ENCODE results near the gene GMDS. TPM values are rescaled to one million over a fixed set of nuclear protein-coding genes. Genes with fewer than 3 reads are reported as not detected.

GMDS gene
- total RNA-seq, 1 experiment from 2014 or later = 31.1 TPM

DNA sequence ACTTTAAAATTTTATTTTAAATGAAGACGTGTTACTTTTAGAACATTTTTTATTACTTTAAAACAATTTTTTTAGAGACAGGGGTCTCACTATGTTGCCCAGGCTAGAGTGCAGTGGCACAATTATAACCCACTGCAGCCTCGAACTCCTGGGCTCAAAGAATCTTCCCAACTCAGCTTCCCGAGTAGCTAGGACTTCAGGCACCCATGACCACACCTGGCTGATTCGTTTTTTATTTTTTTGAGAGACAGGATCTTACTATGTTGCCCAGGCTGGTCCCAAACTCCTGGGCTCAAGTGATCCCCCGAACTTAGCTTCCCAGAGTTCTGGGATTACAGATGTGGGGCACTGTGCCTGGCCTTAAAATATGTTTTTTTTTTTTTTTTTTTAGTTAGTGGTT lies 287.7 kb downstream of the GMDS start:
- H3K27me3 Mint-ChIP-seq (ENCODE audit: insufficient read depth, unreplicated experiment) = no peaks in the 10 kb centered on the region
- no TSS peak for BruUV-seq (replicated peaks)
- TF ChIP-seq, protein P1, sequence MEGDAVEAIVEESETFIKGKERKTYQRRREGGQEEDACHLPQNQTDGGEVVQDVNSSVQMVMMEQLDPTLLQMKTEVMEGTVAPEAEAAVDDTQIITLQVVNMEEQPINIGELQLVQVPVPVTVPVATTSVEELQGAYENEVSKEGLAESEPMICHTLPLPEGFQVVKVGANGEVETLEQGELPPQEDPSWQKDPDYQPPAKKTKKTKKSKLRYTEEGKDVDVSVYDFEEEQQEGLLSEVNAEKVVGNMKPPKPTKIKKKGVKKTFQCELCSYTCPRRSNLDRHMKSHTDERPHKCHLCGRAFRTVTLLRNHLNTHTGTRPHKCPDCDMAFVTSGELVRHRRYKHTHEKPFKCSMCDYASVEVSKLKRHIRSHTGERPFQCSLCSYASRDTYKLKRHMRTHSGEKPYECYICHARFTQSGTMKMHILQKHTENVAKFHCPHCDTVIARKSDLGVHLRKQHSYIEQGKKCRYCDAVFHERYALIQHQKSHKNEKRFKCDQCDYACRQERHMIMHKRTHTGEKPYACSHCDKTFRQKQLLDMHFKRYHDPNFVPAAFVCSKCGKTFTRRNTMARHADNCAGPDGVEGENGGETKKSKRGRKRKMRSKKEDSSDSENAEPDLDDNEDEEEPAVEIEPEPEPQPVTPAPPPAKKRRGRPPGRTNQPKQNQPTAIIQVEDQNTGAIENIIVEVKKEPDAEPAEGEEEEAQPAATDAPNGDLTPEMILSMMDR (IDR thresholded peaks at IDR 0.05; ENCODE audit: insufficient read depth in 1 of 2, low read depth in 1 of 2, low read length in 1 of 2, severe bottlenecking in 1 of 2, unreplicated experiment in 1 of 2) = no peak
- H3K4me3 Mint-ChIP-seq (ENCODE audit: unreplicated experiment) = no peak overlapping the region
- CTCF ChIA-PET = no interaction called here
- H3K4me1 Mint-ChIP-seq (ENCODE audit: low read depth, unreplicated experiment) = no peaks in the 10 kb centered on the region
- no peaks in the 10 kb centered on the region for H3K9me3 Mint-ChIP-seq (ENCODE audit: unreplicated experiment)
- Histone ChIP-seq H3K27me3 (replicated peaks; ENCODE audit: control insufficient read depth, insufficient read depth, low read length) (no peaks in the 10 kb centered on the region), H3K9me3 (no peaks in the 10 kb centered on the region), H3K4me3 (ENCODE audit: low read depth, low read length) (no peak overlapping the region), H3K36me3 (ENCODE audit: control insufficient read depth, insufficient read depth, low read length) (no peaks in the 10 kb centered on the region), H3K4me1 (no peaks in the 10 kb centered on the region)
- no peaks in the 10 kb centered on the region for H3K36me3 Mint-ChIP-seq (ENCODE audit: insufficient read depth, unreplicated experiment)
- no peak overlapping the region for H3K27ac Mint-ChIP-seq (ENCODE audit: unreplicated experiment)
- POLR2A ChIA-PET = no interaction called here
- no peak for DNase-seq
- intact Hi-C loops (cut with micrococcal nuclease; ENCODE audit: unreplicated experiment) = no loop called here

DNA sequence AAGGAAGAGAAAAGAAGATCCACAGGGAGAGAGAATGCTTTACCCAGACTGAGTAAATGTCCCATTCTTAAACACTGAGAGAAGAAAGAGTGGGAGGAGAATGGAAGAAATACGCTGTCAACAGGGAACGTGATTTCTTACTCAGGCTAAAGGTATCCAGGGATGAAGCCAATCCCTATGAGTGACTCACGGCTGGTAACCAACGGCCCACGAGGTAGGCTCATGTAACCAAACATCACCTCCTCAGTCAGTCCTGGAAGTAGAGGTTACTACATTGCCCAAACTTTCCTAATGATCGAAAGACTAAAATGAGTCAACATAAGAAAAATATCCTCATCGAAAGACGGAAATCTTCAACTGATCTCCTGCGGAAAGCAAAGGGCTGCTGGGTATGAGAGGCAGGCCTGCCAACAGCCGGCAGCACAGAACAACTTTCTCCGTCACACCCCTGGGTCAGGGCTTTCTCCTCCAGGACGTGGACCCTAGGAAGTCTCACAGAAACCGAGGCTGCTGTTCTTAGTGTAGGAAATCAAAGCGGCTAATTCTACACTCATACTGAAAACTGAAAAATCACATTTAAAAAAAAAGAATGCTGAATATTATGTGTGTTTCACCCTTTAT lies 292.6 kb downstream of the GMDS start:
- DNase-seq = no peak
- H3K27me3 Mint-ChIP-seq (ENCODE audit: insufficient read depth, unreplicated experiment) = no peaks in the 10 kb centered on the region
- intact Hi-C loops (cut with micrococcal nuclease; ENCODE audit: unreplicated experiment) = no loop called here
- Histone ChIP-seq H3K4me1 (no peaks in the 10 kb centered on the region), H3K36me3 (ENCODE audit: control insufficient read depth, insufficient read depth, low read length) (no peaks in the 10 kb centered on the region), H3K9me3 (no peaks in the 10 kb centered on the region), H3K4me3 (ENCODE audit: low read depth, low read length) (no peak overlapping the region), H3K27me3 (replicated peaks; ENCODE audit: control insufficient read depth, insufficient read depth, low read length) (no peaks in the 10 kb centered on the region)
- no peak overlapping the region for H3K27ac Mint-ChIP-seq (ENCODE audit: unreplicated experiment)
- no peaks in the 10 kb centered on the region for H3K36me3 Mint-ChIP-seq (ENCODE audit: insufficient read depth, unreplicated experiment)
- ChIA-PET POLR2A (no interaction called here), CTCF (no interaction called here)
- no peaks in the 10 kb centered on the region for H3K4me1 Mint-ChIP-seq (ENCODE audit: low read depth, unreplicated experiment)
- TF ChIP-seq, protein P1 (IDR thresholded peaks at IDR 0.05; ENCODE audit: insufficient read depth in 1 of 2, low read depth in 1 of 2, low read length in 1 of 2, severe bottlenecking in 1 of 2, unreplicated experiment in 1 of 2) = no peak
- no peaks in the 10 kb centered on the region for H3K9me3 Mint-ChIP-seq (ENCODE audit: unreplicated experiment)
- BruUV-seq (replicated peaks) = no TSS peak
- no peak overlapping the region for H3K4me3 Mint-ChIP-seq (ENCODE audit: unreplicated experiment)

DNA sequence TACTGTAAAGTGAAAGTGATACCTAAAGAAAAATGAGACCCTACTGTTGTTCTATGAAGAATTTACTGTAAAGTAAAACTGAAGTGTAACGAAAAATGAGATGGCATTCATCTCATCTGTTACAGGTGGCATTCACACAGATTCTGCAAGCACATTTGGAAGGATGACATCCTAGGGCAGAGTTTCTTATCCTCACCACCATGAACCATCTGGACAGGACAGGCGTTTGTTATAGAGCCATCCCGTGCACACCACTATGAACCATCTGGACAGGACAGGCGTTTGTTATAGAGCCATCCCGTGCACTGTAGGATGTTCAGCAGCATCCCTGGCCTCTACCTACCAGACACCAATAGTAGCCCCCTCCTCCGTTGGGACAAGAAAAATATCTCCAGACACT lies 294.8 kb downstream of the GMDS start:
- ChIA-PET CTCF (no interaction called here), POLR2A (no interaction called here)
- intact Hi-C loops (cut with micrococcal nuclease; ENCODE audit: unreplicated experiment) = no loop called here
- no peaks in the 10 kb centered on the region for H3K36me3 Mint-ChIP-seq (ENCODE audit: insufficient read depth, unreplicated experiment)
- H3K4me3 Mint-ChIP-seq (ENCODE audit: unreplicated experiment) = no peak overlapping the region
- no peaks in the 10 kb centered on the region for H3K9me3 Mint-ChIP-seq (ENCODE audit: unreplicated experiment)
- TF ChIP-seq, protein P1 (IDR thresholded peaks at IDR 0.05; ENCODE audit: insufficient read depth in 1 of 2, low read depth in 1 of 2, low read length in 1 of 2, severe bottlenecking in 1 of 2, unreplicated experiment in 1 of 2) = no peak
- no peaks in the 10 kb centered on the region for H3K27me3 ChIP-seq (replicated peaks; ENCODE audit: control insufficient read depth, insufficient read depth, low read length)
- H3K27me3 Mint-ChIP-seq (ENCODE audit: insufficient read depth, unreplicated experiment) = no peaks in the 10 kb centered on the region
- no peak for DNase-seq
- no peaks in the 10 kb centered on the region for H3K4me1 Mint-ChIP-seq (ENCODE audit: low read depth, unreplicated experiment)
- no peak overlapping the region for H3K27ac Mint-ChIP-seq (ENCODE audit: unreplicated experiment)
- no peaks in the 10 kb centered on the region for H3K36me3 ChIP-seq (ENCODE audit: control insufficient read depth, insufficient read depth, low read length)
- H3K4me1 ChIP-seq = no peaks in the 10 kb centered on the region
- no TSS peak for BruUV-seq (replicated peaks)
- no peak overlapping the region for H3K4me3 ChIP-seq (ENCODE audit: low read depth, low read length)
- H3K9me3 ChIP-seq = no peaks in the 10 kb centered on the region

All from Caco-2 (cell line).